Neural progenitor cell (in vitro differentiated cells): ENCODE measurements around the gene NKAIN4. TPM values are rescaled to one million over a fixed set of nuclear protein-coding genes. Genes with fewer than 3 reads are reported as not detected.
A peak's percentile ranks its signal among the peaks of the same experiment; 100 is the strongest.

Experiments used
- DNase-seq: peaks from one replicate; pipeline ENCODE4 v3.0.0-alpha.2; 2016; ENCODE audit warnings: low spot score
- H2AFZ ChIP-seq: fragments of 200-600 bp; sonication (generic); replicated peaks from 2 replicates; pipeline ENCODE4 v1.6.1; 2016; ENCODE audit warnings: antibody characterized with exemption
- H3F3A ChIP-seq: fragments of 200-600 bp; sonication (generic); 2 replicates; pipeline ENCODE4 v1.6.1; 2016; ENCODE audit warnings: antibody characterized with exemption, low read depth
- H3K27ac ChIP-seq: fragments of 200-600 bp; sonication (generic); 2 replicates; pipeline ENCODE4 v1.5.1; 2016; ENCODE audit warnings: mild to moderate bottlenecking
- H3K27me3 ChIP-seq: fragments of 200-600 bp; sonication (generic); 2 replicates; pipeline ENCODE4 v1.6.1; 2016; ENCODE audit warnings: mild to moderate bottlenecking, moderate library complexity
- H3K36me3 ChIP-seq: fragments of 200-600 bp; sonication (generic); 2 replicates; pipeline ENCODE4 v1.5.1; 2016
- H3K4me1 ChIP-seq: fragments of 200-600 bp; sonication (generic); 2 replicates; pipeline ENCODE4 v1.6.1; 2016; ENCODE audit warnings: mixed run types
- H3K4me2 ChIP-seq: fragments of 200-600 bp; sonication (generic); 2 replicates; pipeline ENCODE4 v1.6.1; 2016
- H3K4me3 ChIP-seq: fragments of 200-600 bp; sonication (generic); 2 replicates; pipeline ENCODE4 v1.5.1; 2016
- H3K79me2 ChIP-seq: fragments of 200-600 bp; sonication (generic); 2 replicates; pipeline ENCODE4 v1.6.1; 2016; ENCODE audit warnings: low read depth
- H3K9ac ChIP-seq: fragments of 200-600 bp; sonication (generic); 2 replicates; pipeline ENCODE4 v1.6.1; 2016
- H3K9me3 ChIP-seq: fragments of 200-600 bp; sonication (generic); 2 replicates; pipeline ENCODE4 v1.5.1; 2016; ENCODE audit warnings: low read depth
- H4K20me1 ChIP-seq: fragments of 200-600 bp; sonication (generic); 2 replicates; pipeline ENCODE4 v1.6.1; 2016; ENCODE audit warnings: low read depth
- H3K27ac Mint-ChIP-seq: 3 replicates; pipeline ENCODE4 v1.8.0; 2021; ENCODE audit warnings: mixed read lengths
- H3K27me3 Mint-ChIP-seq: 2 replicates; pipeline ENCODE4 v1.8.0; 2022; ENCODE audit warnings: low read depth, mild to moderate bottlenecking, inconsistent platforms, moderate library complexity, mixed read lengths; ENCODE audit not compliant: insufficient read depth
- H3K36me3 Mint-ChIP-seq: 3 replicates; pipeline ENCODE4 v1.8.0; 2021; ENCODE audit warnings: mixed read lengths
- H3K4me1 Mint-ChIP-seq: 3 replicates; pipeline ENCODE4 v1.8.0; 2021; ENCODE audit warnings: mixed read lengths
- H3K4me3 Mint-ChIP-seq: 3 replicates; pipeline ENCODE4 v1.8.0; 2021; ENCODE audit warnings: mild to moderate bottlenecking, moderate library complexity, mixed read lengths
- H3K9me3 Mint-ChIP-seq: 3 replicates; pipeline ENCODE4 v1.8.0; 2020; ENCODE audit warnings: mixed read lengths
- EZH2 ChIP-seq: fragments of 200-600 bp; sonication (generic); IDR thresholded peaks from 2 replicates; pipeline ENCODE4 v1.6.1; 2017; ENCODE audit warnings: antibody characterized with exemption, mild to moderate bottlenecking, moderate library complexity
- EZH2phosphoT487 ChIP-seq: fragments of 200-600 bp; sonication (generic); IDR thresholded peaks from 2 replicates; pipeline ENCODE4 v1.6.1; 2017; ENCODE audit warnings: antibody characterized with exemption
- total RNA-seq: library from RNA; depleted of rRNA; stranded (reverse); fragments of >200 nt; gene quantifications from 2 replicates; pipeline ENCODE4 v1.2.3, GENCODE V29; 2015; ENCODE audit warnings: low replicate concordance
- TF ChIP-seq, protein P1 (sequence below): fragments of 200-600 bp; sonication (generic); IDR thresholded peaks from 2 replicates; pipeline ENCODE4 v1.5.1; 2017; ENCODE audit warnings: antibody characterized with exemption, mild to moderate bottlenecking

NKAIN4 gene
- total RNA-seq, 1 donor from 2014 or later = 9.7 TPM

DNA sequence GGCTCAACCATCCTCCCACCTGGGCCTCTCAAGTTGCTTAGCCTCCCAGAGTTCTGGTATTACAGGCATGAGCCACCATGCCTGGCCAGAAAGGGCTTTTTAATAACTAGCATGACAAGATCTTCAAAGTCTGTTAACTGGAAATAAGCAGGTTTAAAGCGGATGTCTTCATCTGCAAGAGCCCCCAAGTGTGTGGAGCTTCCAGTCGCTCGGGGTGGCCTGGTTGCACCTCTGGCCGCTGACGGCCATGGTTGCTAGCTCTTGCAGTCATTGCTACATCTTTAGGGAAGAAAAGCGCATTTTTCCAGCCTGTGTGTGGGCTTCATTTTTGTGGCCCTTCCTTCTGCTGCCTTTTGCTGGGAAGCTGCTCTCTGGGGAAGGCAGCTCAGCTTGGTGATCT lies 26.1 kb upstream of the NKAIN4 start:
- no peak overlapping the region for H3K4me3 Mint-ChIP-seq
- H3K36me3 Mint-ChIP-seq = peaks cover 5% of the 10 kb centered on the region
- peaks cover under 1% of the 10 kb centered on the region for H3K4me1 Mint-ChIP-seq
- Histone ChIP-seq H3K9me3 (no peaks in the 10 kb centered on the region), H3K27me3 (no peaks in the 10 kb centered on the region), H3F3A (no peaks in the 10 kb centered on the region), H3K4me1 (no peaks in the 10 kb centered on the region), H3K79me2 (peaks cover 11% of the 10 kb centered on the region), H3K27ac (no peak overlapping the region), H3K36me3 (no peaks in the 10 kb centered on the region), H3K9ac (no peak overlapping the region), H3K4me2 (no peak overlapping the region), H2AFZ (no peak overlapping the region), H3K4me3 (no peak overlapping the region), H4K20me1 (peaks cover 12% of the 10 kb centered on the region)
- H3K9me3 Mint-ChIP-seq = no peaks in the 10 kb centered on the region
- H3K27me3 Mint-ChIP-seq = no peaks in the 10 kb centered on the region
- H3K27ac Mint-ChIP-seq = peak overlapping the region; percentile 88
- no peak for DNase-seq
- no peak for TF ChIP-seq EZH2phosphoT487
- TF ChIP-seq EZH2 = no peak
- TF ChIP-seq, protein P1, sequence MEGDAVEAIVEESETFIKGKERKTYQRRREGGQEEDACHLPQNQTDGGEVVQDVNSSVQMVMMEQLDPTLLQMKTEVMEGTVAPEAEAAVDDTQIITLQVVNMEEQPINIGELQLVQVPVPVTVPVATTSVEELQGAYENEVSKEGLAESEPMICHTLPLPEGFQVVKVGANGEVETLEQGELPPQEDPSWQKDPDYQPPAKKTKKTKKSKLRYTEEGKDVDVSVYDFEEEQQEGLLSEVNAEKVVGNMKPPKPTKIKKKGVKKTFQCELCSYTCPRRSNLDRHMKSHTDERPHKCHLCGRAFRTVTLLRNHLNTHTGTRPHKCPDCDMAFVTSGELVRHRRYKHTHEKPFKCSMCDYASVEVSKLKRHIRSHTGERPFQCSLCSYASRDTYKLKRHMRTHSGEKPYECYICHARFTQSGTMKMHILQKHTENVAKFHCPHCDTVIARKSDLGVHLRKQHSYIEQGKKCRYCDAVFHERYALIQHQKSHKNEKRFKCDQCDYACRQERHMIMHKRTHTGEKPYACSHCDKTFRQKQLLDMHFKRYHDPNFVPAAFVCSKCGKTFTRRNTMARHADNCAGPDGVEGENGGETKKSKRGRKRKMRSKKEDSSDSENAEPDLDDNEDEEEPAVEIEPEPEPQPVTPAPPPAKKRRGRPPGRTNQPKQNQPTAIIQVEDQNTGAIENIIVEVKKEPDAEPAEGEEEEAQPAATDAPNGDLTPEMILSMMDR = no peak

DNA sequence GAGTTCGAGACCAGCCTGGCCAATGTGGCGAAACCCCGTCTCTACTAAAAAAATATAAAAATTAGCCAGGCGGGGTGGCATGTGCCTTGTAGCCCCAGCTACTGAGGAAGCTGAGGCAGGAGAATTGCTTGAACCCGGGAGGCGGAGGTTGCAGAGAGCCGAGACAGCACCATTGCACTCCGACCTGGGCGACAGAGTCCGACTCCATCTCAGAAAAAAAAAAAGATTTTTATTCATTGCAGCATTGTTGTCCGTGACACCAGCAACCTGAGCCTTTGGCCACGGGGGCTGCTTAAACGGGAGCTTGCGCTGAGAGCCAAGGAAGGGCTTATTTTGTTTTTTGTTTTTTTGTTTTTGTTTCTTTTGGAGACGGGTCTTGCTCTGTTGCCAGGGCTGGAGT lies 25.7 kb upstream of the NKAIN4 start:
- Histone ChIP-seq H3K4me3 (no peak overlapping the region), H2AFZ (no peak overlapping the region), H3F3A (no peaks in the 10 kb centered on the region), H4K20me1 (peaks cover 16% of the 10 kb centered on the region), H3K9ac (no peak overlapping the region), H3K79me2 (peaks cover 15% of the 10 kb centered on the region), H3K9me3 (no peaks in the 10 kb centered on the region), H3K4me1 (no peaks in the 10 kb centered on the region), H3K4me2 (no peak overlapping the region), H3K27me3 (no peaks in the 10 kb centered on the region), H3K36me3 (no peaks in the 10 kb centered on the region), H3K27ac (no peak overlapping the region)
- Mint-ChIP-seq H3K9me3 (no peaks in the 10 kb centered on the region), H3K4me3 (no peak overlapping the region), H3K36me3 (peaks cover 5% of the 10 kb centered on the region), H3K27me3 (no peaks in the 10 kb centered on the region), H3K4me1 (peaks cover 3% of the 10 kb centered on the region), H3K27ac (no peak overlapping the region)
- no peak for DNase-seq
- TF ChIP-seq, protein P1 = no peak
- no peak for TF ChIP-seq EZH2phosphoT487
- TF ChIP-seq EZH2 = no peak

DNA sequence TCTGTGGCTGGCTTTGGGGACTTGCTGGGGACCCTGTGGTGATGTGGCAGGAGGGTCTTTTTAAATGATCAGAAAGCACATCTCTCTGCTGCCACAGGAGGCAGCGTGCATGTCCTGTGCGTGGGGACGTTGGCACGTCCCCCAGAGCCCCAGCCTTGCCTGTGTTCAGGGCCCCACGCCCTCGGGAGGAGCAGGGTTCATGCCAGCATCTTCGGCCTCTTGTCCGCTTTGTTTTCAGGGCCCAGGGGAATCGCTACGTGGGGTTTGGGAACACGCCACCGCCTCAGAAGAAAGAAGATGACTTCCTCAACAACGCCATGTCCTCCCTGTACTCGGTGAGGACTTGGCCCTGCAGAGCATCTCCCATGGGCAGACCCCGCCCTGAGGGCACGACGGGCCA lies 24.4 kb upstream of the NKAIN4 start:
- H3K79me2 ChIP-seq = peaks cover 28% of the 10 kb centered on the region
- no peak overlapping the region for H3K4me3 ChIP-seq

More for the DNA sequence above, 24.4 kb upstream of the NKAIN4 start:
- Histone ChIP-seq H4K20me1 (peaks cover 27% of the 10 kb centered on the region), H2AFZ (no peak overlapping the region), H3F3A (no peaks in the 10 kb centered on the region), H3K27me3 (no peaks in the 10 kb centered on the region), H3K27ac (no peak overlapping the region), H3K36me3 (no peaks in the 10 kb centered on the region), H3K4me1 (peaks cover 6% of the 10 kb centered on the region), H3K9ac (no peak overlapping the region), H3K9me3 (no peaks in the 10 kb centered on the region), H3K4me2 (no peak overlapping the region)
- Mint-ChIP-seq H3K4me3 (no peak overlapping the region), H3K4me1 (peaks cover 7% of the 10 kb centered on the region), H3K36me3 (peaks cover 5% of the 10 kb centered on the region), H3K27me3 (no peaks in the 10 kb centered on the region), H3K9me3 (no peaks in the 10 kb centered on the region), H3K27ac (no peak overlapping the region)
- no peak for TF ChIP-seq EZH2phosphoT487
- TF ChIP-seq EZH2 = no peak
- TF ChIP-seq, protein P1 = no peak
- no peak for DNase-seq
